ENCODE data around the gene LIPT2. TPM values are rescaled to one million over a fixed set of nuclear protein-coding genes. Genes with fewer than 3 reads are reported as not detected.

The LIPT2 gene
- total and polyA plus RNA-seq, 5 donors = 1.5 to 3.6 (median 2.0) TPM

- H3K4me3 ChIP-seq (ENCODE audit: low read length) = no peak overlapping the region
- intact Hi-C loops (cut with DNase I) = no loop called here
- 97% methylated on average over 1 of the region's 1 CpG for WGBS
- H3K27ac ChIP-seq (ENCODE audit: low read length) = no peak overlapping the region
- H3K27me3 ChIP-seq (ENCODE audit: control insufficient read depth, insufficient read depth) = no peaks in the 10 kb centered on the region
- no peaks in the 10 kb centered on the region for H3K9me3 ChIP-seq (ENCODE audit: control insufficient read depth, low read length)
- DNase-seq (no peak), ATAC-seq (no peak)
- peaks cover 7% of the 10 kb centered on the region for H3K4me1 ChIP-seq (ENCODE audit: control insufficient read depth, insufficient read depth, low read length)
Observed at GRCh38 chr11:74464746-74465145, 28.8 kb downstream of the LIPT2 start.

- H3K27ac ChIP-seq (ENCODE audit: low read length) = no peak overlapping the region
- H3K4me1 ChIP-seq (ENCODE audit: control insufficient read depth, insufficient read depth, low read length) = peaks cover 3% of the 10 kb centered on the region
- WGBS = 85% methylated on average over 1 of the region's 1 CpG
- no peak for DNase-seq
- no peak overlapping the region for H3K4me3 ChIP-seq (ENCODE audit: low read length)
- H3K9me3 ChIP-seq (ENCODE audit: control insufficient read depth, low read length) = no peaks in the 10 kb centered on the region
- ATAC-seq = no peak
- intact Hi-C loops (cut with DNase I) = no loop called here
- H3K27me3 ChIP-seq (ENCODE audit: control insufficient read depth, insufficient read depth) = no peaks in the 10 kb centered on the region
Observed at GRCh38 chr11:74463216-74463615, 30.3 kb downstream of the LIPT2 start.

GRCh38 chr11:74462631-74463030 is 30.9 kb downstream of the LIPT2 start:
- no peak for ATAC-seq
- H3K4me3 ChIP-seq (ENCODE audit: low read length) = no peak overlapping the region
- no peaks in the 10 kb centered on the region for H3K27me3 ChIP-seq (ENCODE audit: control insufficient read depth, insufficient read depth)
- intact Hi-C loops (cut with DNase I) = no loop called here
- H3K27ac ChIP-seq (ENCODE audit: low read length) = no peak overlapping the region
- peaks cover 3% of the 10 kb centered on the region for H3K4me1 ChIP-seq (ENCODE audit: control insufficient read depth, insufficient read depth, low read length)
- WGBS = 70% methylated on average over 5 of the region's 5 CpGs
- DNase-seq = no peak
- no peaks in the 10 kb centered on the region for H3K9me3 ChIP-seq (ENCODE audit: control insufficient read depth, low read length)

GRCh38 chr11:74462009-74462408 is 31.5 kb downstream of the LIPT2 start:
- 37% methylated on average over 2 of the region's 2 CpGs for WGBS
- DNase-seq (peak; percentile 85 to 92 (median 91)), ATAC-seq (peak; percentile 94 to 96)
- Histone ChIP-seq H3K4me1 (ENCODE audit: control insufficient read depth, insufficient read depth, low read length) (peaks cover 3% of the 10 kb centered on the region), H3K9me3 (ENCODE audit: control insufficient read depth, low read length) (no peaks in the 10 kb centered on the region), H3K27ac (ENCODE audit: low read length) (peak overlapping the region; percentile 87), H3K27me3 (ENCODE audit: control insufficient read depth, insufficient read depth) (no peaks in the 10 kb centered on the region), H3K4me3 (ENCODE audit: low read length) (peak overlapping the region; percentile 34)
- intact Hi-C loops (cut with DNase I) = no loop called here

- no peak for DNase-seq
- peak; percentile 27 to 63 for ATAC-seq
- H3K9me3 ChIP-seq (ENCODE audit: control insufficient read depth, low read length) = no peaks in the 10 kb centered on the region
- no peaks in the 10 kb centered on the region for H3K27me3 ChIP-seq (ENCODE audit: control insufficient read depth, insufficient read depth)
- H3K4me3 ChIP-seq (ENCODE audit: low read length) = no peak overlapping the region
- peaks cover 3% of the 10 kb centered on the region for H3K4me1 ChIP-seq (ENCODE audit: control insufficient read depth, insufficient read depth, low read length)
- peak overlapping the region; percentile 58 for H3K27ac ChIP-seq (ENCODE audit: low read length)
- intact Hi-C loops (cut with DNase I) = no loop called here
- WGBS = 53% methylated on average over 2 of the region's 2 CpGs
Observed at GRCh38 chr11:74460481-74461154, 32.9 kb downstream of the LIPT2 start.

GRCh38 chr11:74460065-74460464 is 33.5 kb downstream of the LIPT2 start:
- DNase-seq (no peak), ATAC-seq (no peak)
- Histone ChIP-seq H3K4me3 (ENCODE audit: low read length) (no peak overlapping the region), H3K4me1 (ENCODE audit: control insufficient read depth, insufficient read depth, low read length) (peaks cover 3% of the 10 kb centered on the region), H3K9me3 (ENCODE audit: control insufficient read depth, low read length) (no peaks in the 10 kb centered on the region), H3K27me3 (ENCODE audit: control insufficient read depth, insufficient read depth) (no peaks in the 10 kb centered on the region), H3K27ac (ENCODE audit: low read length) (no peak overlapping the region)
- WGBS = 75% methylated on average over 4 of the region's 4 CpGs
- intact Hi-C loops (cut with DNase I) = no loop called here

GRCh38 chr11:74459584-74459983 is 33.9 kb downstream of the LIPT2 start:
- Histone ChIP-seq H3K4me1 (ENCODE audit: control insufficient read depth, insufficient read depth, low read length) (peaks cover 3% of the 10 kb centered on the region), H3K27ac (ENCODE audit: low read length) (no peak overlapping the region), H3K4me3 (ENCODE audit: low read length) (no peak overlapping the region), H3K27me3 (ENCODE audit: control insufficient read depth, insufficient read depth) (no peaks in the 10 kb centered on the region), H3K9me3 (ENCODE audit: control insufficient read depth, low read length) (no peaks in the 10 kb centered on the region)
- intact Hi-C loops (cut with DNase I) = loop anchor here in 1 of 4 donors (10.0 kb wide), 1 partner anchor 115 kb away; no protein-coding TSS in a partner anchor
- 0% methylated on average over 1 of the region's 1 CpG for WGBS
- DNase-seq (no peak), ATAC-seq (no peak)

GRCh38 chr11:74457356-74457755 is 36.2 kb downstream of the LIPT2 start:
- DNase-seq (no peak), ATAC-seq (no peak)
- H3K27ac ChIP-seq (ENCODE audit: low read length) = no peak overlapping the region
- H3K27me3 ChIP-seq (ENCODE audit: control insufficient read depth, insufficient read depth) = no peaks in the 10 kb centered on the region
- no peaks in the 10 kb centered on the region for H3K9me3 ChIP-seq (ENCODE audit: control insufficient read depth, low read length)
- H3K4me3 ChIP-seq (ENCODE audit: low read length) = no peak overlapping the region
- H3K4me1 ChIP-seq (ENCODE audit: control insufficient read depth, insufficient read depth, low read length) = peaks cover 3% of the 10 kb centered on the region
- 88% methylated on average over 6 of the region's 6 CpGs for WGBS
- intact Hi-C loops (cut with DNase I) = loop anchor here in 1 of 4 donors (10.0 kb wide), 1 partner anchor 117 kb away; no protein-coding TSS in a partner anchor

GRCh38 chr11:74453373-74453975 is 40.0 kb downstream of the LIPT2 start:
- intact Hi-C loops (cut with DNase I) = loop anchor here (1.0 to 10.0 kb wide), 4 partner anchors 117 to 121 kb away; no protein-coding TSS in a partner anchor
- H3K27ac ChIP-seq (ENCODE audit: low read length) = no peak overlapping the region
- DNase-seq = peak; percentile 67 to 82 (median 80)
- no peaks in the 10 kb centered on the region for H3K27me3 ChIP-seq (ENCODE audit: control insufficient read depth, insufficient read depth)
- WGBS = 34% methylated on average over 10 of the region's 10 CpGs
- no peaks in the 10 kb centered on the region for H3K4me1 ChIP-seq (ENCODE audit: control insufficient read depth, insufficient read depth, low read length)
- H3K4me3 ChIP-seq (ENCODE audit: low read length) = no peak overlapping the region
- no peaks in the 10 kb centered on the region for H3K9me3 ChIP-seq (ENCODE audit: control insufficient read depth, low read length)
- peak; percentile 73 to 74 for ATAC-seq

- H3K27me3 ChIP-seq (ENCODE audit: control insufficient read depth, insufficient read depth) = no peaks in the 10 kb centered on the region
- H3K27ac ChIP-seq (ENCODE audit: low read length) = no peak overlapping the region
- no peaks in the 10 kb centered on the region for H3K9me3 ChIP-seq (ENCODE audit: control insufficient read depth, low read length)
- intact Hi-C loops (cut with DNase I) = loop anchor here in 3 of 4 donors (2.0 to 10.0 kb wide), 3 partner anchors 120 to 122 kb away; no protein-coding TSS in a partner anchor
- no peak overlapping the region for H3K4me3 ChIP-seq (ENCODE audit: low read length)
- WGBS = 80% methylated on average over 3 of the region's 3 CpGs
- DNase-seq (no peak), ATAC-seq (no peak)
- no peaks in the 10 kb centered on the region for H3K4me1 ChIP-seq (ENCODE audit: control insufficient read depth, insufficient read depth, low read length)
Observed at GRCh38 chr11:74452366-74452765, 41.2 kb downstream of the LIPT2 start.

GRCh38 chr11:74450318-74450717 is 43.2 kb downstream of the LIPT2 start:
- intact Hi-C loops (cut with DNase I) = loop anchor here in 2 of 4 donors (5.0 to 10.0 kb wide), 2 partner anchors 122 to 124 kb away; no protein-coding TSS in a partner anchor
- H3K4me3 ChIP-seq (ENCODE audit: low read length) = no peak overlapping the region
- no peak overlapping the region for H3K27ac ChIP-seq (ENCODE audit: low read length)
- H3K27me3 ChIP-seq (ENCODE audit: control insufficient read depth, insufficient read depth) = no peaks in the 10 kb centered on the region
- no peaks in the 10 kb centered on the region for H3K9me3 ChIP-seq (ENCODE audit: control insufficient read depth, low read length)
- H3K4me1 ChIP-seq (ENCODE audit: control insufficient read depth, insufficient read depth, low read length) = no peaks in the 10 kb centered on the region
- no peak for ATAC-seq
- DNase-seq = no peak
- WGBS = 64% methylated on average over 6 of the region's 6 CpGs

Data from right cardiac atrium (tissue), 5 donors.